ENCODE results near the gene AP3S2. TPM values are rescaled to one million over a fixed set of nuclear protein-coding genes. Genes with fewer than 3 reads are reported as not detected.
"Not testable (repeated sequence)": the region's sequence is repeated elsewhere in the genome, so short reads cannot be mapped to it uniquely, and the experiment has no call there.

Gene AP3S2
- total RNA-seq, 2 donors from 2014 or later = 28.5 to 40.2 TPM

DNA sequence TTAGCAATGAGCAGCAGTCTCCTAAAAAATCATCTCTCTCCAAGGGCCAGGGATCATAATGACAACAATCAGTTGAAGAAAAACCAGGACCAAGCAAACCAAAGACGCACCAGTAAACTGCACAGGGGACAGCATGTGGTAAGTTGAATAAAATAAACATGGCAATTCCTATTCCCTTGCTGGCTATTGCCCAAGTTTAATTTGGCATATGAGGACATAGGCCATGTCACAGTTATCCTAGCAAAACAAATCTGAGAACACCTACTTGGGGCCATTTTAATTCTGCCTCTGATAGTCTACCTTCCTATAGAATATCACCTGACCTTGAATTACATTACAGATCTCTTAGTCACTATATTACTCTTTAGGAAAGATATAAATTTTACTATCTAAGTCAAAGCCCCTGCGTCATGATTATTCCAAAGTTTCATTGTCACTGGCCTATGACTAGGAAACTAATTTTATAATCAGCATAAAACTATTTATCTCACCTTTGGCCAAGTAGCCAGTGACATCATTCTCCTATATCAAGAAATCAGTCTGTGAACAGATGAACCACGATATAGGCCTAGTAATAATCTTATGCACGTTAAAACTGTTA is 23.0 kb downstream of the AP3S2 start:
- Mint-ChIP-seq H3K9me3 (no peaks in the 10 kb centered on the region), H3K27me3 (ENCODE audit: low read depth) (no peaks in the 10 kb centered on the region), H3K36me3 (ENCODE audit: insufficient read depth in 2 of 2) (peaks cover 0 to 5% of the 10 kb centered on the region in 2 donors), H3K4me1 (ENCODE audit: low read depth) (no peaks in the 10 kb centered on the region), H3K4me3 (no peak overlapping the region), H3K27ac (no peak overlapping the region)
- no peak for DNase-seq
- ATAC-seq (replicated peaks in 1 of 2) = no peak

DNA sequence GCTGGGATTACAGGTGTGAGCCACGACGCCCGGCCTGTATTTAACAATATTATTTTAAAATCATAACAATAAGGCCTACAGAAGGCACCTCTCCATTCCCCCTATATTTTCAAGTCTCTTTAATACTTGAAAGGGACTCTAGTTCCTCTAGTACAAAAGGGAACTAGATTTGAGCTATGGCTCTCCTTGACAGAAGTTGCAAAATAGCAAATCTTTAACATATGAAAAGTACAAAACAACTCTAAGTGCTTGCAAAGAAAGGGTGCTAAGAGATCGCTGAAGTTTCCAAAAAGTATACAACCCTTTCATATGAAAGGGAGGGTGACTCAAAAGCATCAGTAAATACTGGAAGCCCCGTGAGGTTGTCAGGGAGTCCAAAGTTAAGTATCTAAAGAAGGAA is 23.8 kb downstream of the AP3S2 start:
- H3K9me3 Mint-ChIP-seq = no peaks in the 10 kb centered on the region

DNA sequence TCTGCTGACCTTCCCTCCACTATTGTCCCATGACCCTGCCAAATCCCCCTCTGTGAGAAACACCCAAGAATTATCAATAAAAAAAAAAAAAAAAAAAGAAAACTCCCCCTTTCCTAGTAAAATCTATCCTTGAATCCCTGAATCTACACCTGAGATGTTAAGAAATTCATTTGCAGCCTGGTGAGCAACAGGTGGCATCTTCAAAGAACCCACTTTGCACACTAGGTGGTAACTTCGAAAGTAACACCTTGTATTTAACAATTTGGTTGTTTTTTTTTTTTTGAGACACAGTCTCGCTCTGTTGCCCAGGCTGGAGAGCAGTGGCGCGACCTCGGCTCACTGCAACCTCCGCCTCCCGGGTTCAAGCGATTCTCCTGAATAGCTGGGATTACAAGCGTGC is 24.3 kb downstream of the AP3S2 start:
- not testable (repeated sequence) for H3K27me3 Mint-ChIP-seq (ENCODE audit: low read depth); DNase-seq; H3K36me3 Mint-ChIP-seq (ENCODE audit: insufficient read depth in 2 of 2); H3K9me3 Mint-ChIP-seq; H3K4me3 Mint-ChIP-seq; ATAC-seq (replicated peaks in 1 of 2); H3K27ac Mint-ChIP-seq; H3K4me1 Mint-ChIP-seq (ENCODE audit: low read depth)

More for the DNA sequence above, 23.8 kb downstream of the AP3S2 start:
- H3K36me3 Mint-ChIP-seq (ENCODE audit: insufficient read depth in 2 of 2) = peaks cover 0 to 3% of the 10 kb centered on the region in 2 donors
- no peaks in the 10 kb centered on the region for H3K4me1 Mint-ChIP-seq (ENCODE audit: low read depth)
- H3K27ac Mint-ChIP-seq = peak overlapping the region; percentile 35
- DNase-seq = no peak
- no peak overlapping the region for H3K4me3 Mint-ChIP-seq
- H3K27me3 Mint-ChIP-seq (ENCODE audit: low read depth) = no peaks in the 10 kb centered on the region
- no peak for ATAC-seq (replicated peaks in 1 of 2)

DNA sequence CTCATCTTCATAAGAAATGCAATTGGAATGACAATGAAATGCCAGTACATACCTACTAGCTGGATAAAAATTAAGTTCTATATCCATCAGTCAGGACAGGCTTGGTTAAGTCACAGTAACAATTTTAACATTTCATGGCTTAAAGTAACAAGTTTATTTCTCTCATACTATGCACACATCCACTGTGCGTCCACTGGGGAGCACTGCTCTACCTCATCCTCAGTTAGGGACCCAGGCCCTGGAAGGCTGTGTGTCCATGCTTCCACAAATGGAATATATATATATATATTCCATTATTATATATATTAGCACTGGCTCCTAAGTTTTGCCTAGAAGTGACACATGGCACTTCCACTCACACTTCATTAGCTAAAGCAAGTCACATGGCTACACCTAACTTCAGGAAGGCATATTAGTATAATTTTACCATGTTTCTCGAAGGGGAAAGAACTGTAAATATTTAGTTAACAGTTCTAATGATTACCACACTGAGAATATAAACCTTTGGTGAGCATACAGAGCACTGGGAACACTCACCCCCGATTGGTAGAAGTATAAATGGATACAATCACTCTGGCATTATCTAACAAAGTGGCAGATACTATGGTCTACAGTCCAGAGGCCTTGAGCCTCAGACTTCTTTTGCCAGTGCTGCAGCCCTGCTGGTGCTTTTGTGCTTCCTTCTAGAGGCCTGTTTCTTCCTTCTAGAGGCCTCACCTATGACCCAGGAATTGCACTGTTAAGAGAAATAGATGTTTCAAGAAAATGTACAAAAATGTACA is 28.6 kb downstream of the AP3S2 start:
- no peak for ATAC-seq (replicated peaks in 1 of 2)
- Mint-ChIP-seq H3K9me3 (no peaks in the 10 kb centered on the region), H3K4me1 (ENCODE audit: low read depth) (no peaks in the 10 kb centered on the region), H3K36me3 (ENCODE audit: insufficient read depth in 2 of 2) (peaks cover 0 to 2% of the 10 kb centered on the region in 2 donors), H3K27me3 (ENCODE audit: low read depth) (no peaks in the 10 kb centered on the region), H3K27ac (no peak overlapping the region), H3K4me3 (no peak overlapping the region)
- DNase-seq = no peak

GRCh38 chr15:89863918-89864317 is 29.9 kb downstream of the AP3S2 start:
- Mint-ChIP-seq H3K4me1 (ENCODE audit: low read depth) (no peaks in the 10 kb centered on the region), H3K27me3 (ENCODE audit: low read depth) (no peaks in the 10 kb centered on the region), H3K27ac (no peak overlapping the region), H3K4me3 (no peak overlapping the region), H3K9me3 (no peaks in the 10 kb centered on the region), H3K36me3 (ENCODE audit: insufficient read depth in 2 of 2) (no peaks in the 10 kb centered on the region)
- DNase-seq = no peak
- ATAC-seq (replicated peaks in 1 of 2) = no peak

DNA sequence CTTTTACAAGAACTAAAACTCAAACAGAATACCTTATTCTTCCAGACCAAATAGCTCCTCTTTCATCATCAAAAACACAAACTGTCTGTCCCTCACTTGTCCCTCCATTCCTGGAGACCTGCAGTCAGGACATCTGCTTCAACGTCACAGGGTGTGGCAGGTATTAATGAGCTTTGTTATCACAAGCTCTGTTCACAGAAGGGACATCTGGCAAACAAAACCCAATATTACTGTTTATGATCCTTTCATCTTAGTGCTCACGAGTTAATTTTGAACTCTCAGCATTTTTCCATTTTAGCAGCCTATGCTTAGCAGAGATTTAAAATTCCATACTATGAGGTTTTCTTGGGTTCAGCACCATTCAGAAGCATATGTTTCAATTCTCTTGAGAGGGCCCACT is 32.9 kb downstream of the AP3S2 start:
- DNase-seq (no peak), ATAC-seq (replicated peaks in 1 of 2) (no peak)
- H3K36me3 Mint-ChIP-seq (ENCODE audit: insufficient read depth in 2 of 2) = peaks cover 0 to 1% of the 10 kb centered on the region in 2 donors
- no peaks in the 10 kb centered on the region for H3K4me1 Mint-ChIP-seq (ENCODE audit: low read depth)
- no peaks in the 10 kb centered on the region for H3K27me3 Mint-ChIP-seq (ENCODE audit: low read depth)
- H3K4me3 Mint-ChIP-seq = no peak overlapping the region
- no peaks in the 10 kb centered on the region for H3K9me3 Mint-ChIP-seq
- H3K27ac Mint-ChIP-seq = no peak overlapping the region

DNA sequence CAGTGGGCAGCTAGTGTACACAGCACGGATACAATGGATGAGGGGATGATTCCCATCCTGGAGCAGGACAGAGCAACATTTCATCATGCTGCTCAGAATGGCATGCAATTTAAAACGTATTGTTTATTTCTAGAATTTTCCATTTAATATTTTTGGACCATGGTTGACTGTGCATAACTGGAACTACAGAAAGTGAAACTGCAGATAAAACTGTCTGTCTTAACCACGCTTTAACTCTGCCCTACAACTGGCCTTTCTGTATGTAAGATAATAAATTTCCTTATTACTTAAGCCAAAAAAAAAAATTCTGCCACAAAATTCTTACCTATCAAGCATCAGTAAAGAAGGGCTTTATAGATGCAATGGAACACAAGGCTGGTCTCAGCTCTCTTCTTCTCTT is 33.4 kb downstream of the AP3S2 start:
- Mint-ChIP-seq H3K27ac (no peak overlapping the region), H3K4me3 (no peak overlapping the region), H3K9me3 (no peaks in the 10 kb centered on the region), H3K36me3 (ENCODE audit: insufficient read depth in 2 of 2) (peaks cover 0 to 1% of the 10 kb centered on the region in 2 donors), H3K4me1 (ENCODE audit: low read depth) (no peaks in the 10 kb centered on the region), H3K27me3 (ENCODE audit: low read depth) (no peaks in the 10 kb centered on the region)
- no peak for DNase-seq
- ATAC-seq (replicated peaks in 1 of 2) = no peak

- no peaks in the 10 kb centered on the region for H3K27me3 Mint-ChIP-seq (ENCODE audit: low read depth)
These were observed 34.9 kb downstream of the AP3S2 start for GRCh38 chr15:89858661-89859458.

DNA sequence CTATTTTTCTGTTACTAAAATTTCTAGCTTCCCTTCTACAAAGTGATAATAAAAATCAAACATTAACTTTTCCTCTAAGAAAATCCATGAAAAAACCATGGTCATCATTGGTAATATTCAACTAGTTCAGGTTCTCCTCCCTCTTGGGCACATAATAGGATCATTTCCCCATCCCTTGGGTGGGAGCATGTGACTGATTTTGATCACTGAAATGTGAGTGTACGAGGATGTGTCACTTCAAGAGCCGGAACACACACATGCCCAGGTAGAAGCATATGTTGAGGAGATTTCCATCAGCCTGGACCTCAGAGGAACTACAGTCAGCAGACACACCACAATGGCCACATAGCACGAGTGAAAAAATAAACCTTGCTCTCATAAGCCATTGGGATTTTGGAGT is 36.1 kb downstream of the AP3S2 start:
- ATAC-seq (replicated peaks in 1 of 2) (no peak), DNase-seq (no peak)
- no peaks in the 10 kb centered on the region for H3K9me3 Mint-ChIP-seq
- H3K27me3 Mint-ChIP-seq (ENCODE audit: low read depth) = no peaks in the 10 kb centered on the region
- peaks cover 0 to 1% of the 10 kb centered on the region in 2 donors for H3K36me3 Mint-ChIP-seq (ENCODE audit: insufficient read depth in 2 of 2)
- no peaks in the 10 kb centered on the region for H3K4me1 Mint-ChIP-seq (ENCODE audit: low read depth)
- no peak overlapping the region for H3K4me3 Mint-ChIP-seq
- no peak overlapping the region for H3K27ac Mint-ChIP-seq

More at GRCh38 chr15:89858661-89859458, 34.9 kb downstream of the AP3S2 start:
- Mint-ChIP-seq H3K4me3 (no peak overlapping the region), H3K27ac (no peak overlapping the region), H3K4me1 (ENCODE audit: low read depth) (no peaks in the 10 kb centered on the region), H3K9me3 (no peaks in the 10 kb centered on the region), H3K36me3 (ENCODE audit: insufficient read depth in 2 of 2) (peaks cover 0 to 1% of the 10 kb centered on the region in 2 donors)
- DNase-seq (no peak), ATAC-seq (replicated peaks in 1 of 2) (no peak)

GRCh38 chr15:89855948-89856347 is 37.8 kb downstream of the AP3S2 start:
- Mint-ChIP-seq H3K4me3 (no peak overlapping the region), H3K4me1 (ENCODE audit: low read depth) (no peaks in the 10 kb centered on the region), H3K36me3 (ENCODE audit: insufficient read depth in 2 of 2) (peaks cover 0 to 4% of the 10 kb centered on the region in 2 donors), H3K27ac (no peak overlapping the region), H3K9me3 (no peaks in the 10 kb centered on the region), H3K27me3 (ENCODE audit: low read depth) (no peaks in the 10 kb centered on the region)
- ATAC-seq (replicated peaks in 1 of 2) = no peak
- DNase-seq = no peak

DNA sequence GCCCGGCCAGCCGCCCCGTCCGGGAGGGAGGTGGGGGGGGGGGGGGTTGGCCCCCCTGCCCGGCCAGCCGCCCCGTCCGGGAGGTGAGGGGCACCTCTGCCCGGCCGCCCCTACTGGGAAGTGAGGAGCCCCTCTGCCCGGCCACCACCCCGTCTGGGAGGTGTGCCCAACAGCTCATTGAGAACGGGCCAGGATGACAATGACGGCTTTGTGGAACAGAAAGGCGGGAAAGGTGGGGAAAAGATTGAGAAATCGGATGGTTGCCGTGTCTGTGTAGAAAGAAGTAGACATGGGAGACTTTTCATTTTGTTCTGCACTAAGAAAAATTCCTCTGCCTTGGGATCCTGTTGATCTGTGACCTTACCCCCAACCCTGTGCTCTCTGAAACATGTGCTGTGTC is 38.9 kb downstream of the AP3S2 start:
- not testable (repeated sequence) for H3K27me3 Mint-ChIP-seq (ENCODE audit: low read depth); H3K4me1 Mint-ChIP-seq (ENCODE audit: low read depth); ATAC-seq (replicated peaks in 1 of 2); H3K27ac Mint-ChIP-seq; H3K4me3 Mint-ChIP-seq; H3K9me3 Mint-ChIP-seq; H3K36me3 Mint-ChIP-seq (ENCODE audit: insufficient read depth in 2 of 2); DNase-seq

DNA sequence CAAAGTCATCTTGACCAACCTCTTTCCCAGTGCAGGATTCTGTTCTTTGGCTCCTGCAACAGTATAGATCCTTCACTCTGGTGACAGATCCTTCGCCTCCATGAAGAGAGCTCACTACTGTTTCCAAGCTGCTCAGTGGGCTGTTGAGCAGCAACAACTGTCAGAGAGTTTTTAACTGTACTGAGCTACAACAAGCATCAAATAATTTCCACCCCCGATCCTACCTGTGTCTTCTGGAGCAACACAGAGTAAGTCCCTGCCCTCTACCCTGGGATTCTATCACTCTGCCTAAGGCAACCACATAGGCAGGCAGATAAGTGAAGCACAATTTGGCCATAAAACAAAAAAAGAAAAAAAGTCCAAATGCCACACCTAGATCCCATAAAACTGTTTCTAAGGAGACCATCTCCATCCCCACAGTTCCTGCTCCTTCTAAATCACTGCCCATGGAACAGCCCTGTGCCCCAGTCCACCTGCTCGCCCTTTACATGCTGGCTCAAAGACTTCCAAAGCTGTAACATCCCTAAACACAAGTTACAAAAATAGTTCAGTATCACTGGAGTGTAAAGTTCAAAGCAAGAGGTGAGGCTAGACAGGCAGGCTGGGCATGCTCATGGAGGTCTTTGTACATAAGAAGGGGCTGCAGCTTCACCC is 41.3 kb downstream of the AP3S2 start:
- H3K4me3 Mint-ChIP-seq = no peak overlapping the region
- H3K36me3 Mint-ChIP-seq (ENCODE audit: insufficient read depth in 2 of 2) = peaks cover 0 to 4% of the 10 kb centered on the region in 2 donors
- H3K27me3 Mint-ChIP-seq (ENCODE audit: low read depth) = no peaks in the 10 kb centered on the region
- H3K9me3 Mint-ChIP-seq = no peaks in the 10 kb centered on the region
- ATAC-seq (replicated peaks in 1 of 2) = no peak
- DNase-seq = no peak
- H3K4me1 Mint-ChIP-seq (ENCODE audit: low read depth) = no peaks in the 10 kb centered on the region
- H3K27ac Mint-ChIP-seq = no peak overlapping the region

Measured in activated T-cell treated with anti-CD3 and anti-CD28 coated beads, Interleukin-2, amount 50 U/mL, for 72 hours (primary cell).